Left cardiac atrium (tissue), 4 donors: ENCODE results near the gene CNTNAP5. TPM values are rescaled to one million over a fixed set of nuclear protein-coding genes. Genes with fewer than 3 reads are reported as not detected.

Source experiments
- ATAC-seq, 2 donors: fragments of 200-7000 bp; cut with Tn5 transposase; one replicate each; pipeline ENCODE4 v1.9.1; 2020; ENCODE audit warnings: mild to moderate bottlenecking in 2 of 2, moderate library complexity in 2 of 2
- DNase-seq: peaks from one replicate; pipeline ENCODE4 v3.0.0-alpha.2; 2020
- intact Hi-C, 2 donors: fragments of 100-400 bp; cut with DNase I; formaldehyde crosslinking; loops; one replicate each; pipeline versions ENCODE4 v1.14.1 to v1.15.1; 2022 to 2023
- total RNA-seq, 2 donors: library from RNA; stranded (reverse); fragmentation: NEBNext Ultra II Directional; extraction: Animal tissue kit (Norgen Biotek cat#: 25700); gene quantifications; one replicate each; pipeline ENCODE4 v1.2.1, GENCODE V29; 2021
- donor health status: DM: no; HTN: yes; CAD: no.
- donor health status: DM: no; HTN: yes; CAD: no; lungs with severe emphysema.
- donor health status: DM: yes; HTN: yes; CAD: no.
- donor health status: Dilated cardiomyopathy.

Gene CNTNAP5
- total RNA-seq, 2 donors from 2014 or later = not detected

DNA sequence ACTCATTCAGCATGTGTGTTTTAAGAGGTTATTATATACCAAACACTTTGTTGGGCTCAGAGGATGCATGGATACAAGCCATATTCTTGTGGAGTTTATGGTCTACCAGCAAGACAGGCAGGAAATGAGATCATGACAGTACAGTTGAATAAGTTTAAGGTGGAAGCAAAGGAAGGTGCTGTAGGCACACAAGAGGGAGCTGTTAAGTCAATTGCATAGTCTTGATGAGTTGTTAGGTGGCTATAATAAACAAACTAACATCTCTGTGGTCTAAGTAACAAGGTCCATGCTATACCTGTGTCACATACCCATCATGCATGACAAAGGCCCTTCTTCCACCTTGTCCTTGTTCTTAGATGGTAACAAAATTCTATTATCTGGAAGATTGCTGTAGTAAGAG is 538.3 kb downstream of the CNTNAP5 start:
- no peak for DNase-seq
- ATAC-seq = no peak
- intact Hi-C loops = no loop called here

DNA sequence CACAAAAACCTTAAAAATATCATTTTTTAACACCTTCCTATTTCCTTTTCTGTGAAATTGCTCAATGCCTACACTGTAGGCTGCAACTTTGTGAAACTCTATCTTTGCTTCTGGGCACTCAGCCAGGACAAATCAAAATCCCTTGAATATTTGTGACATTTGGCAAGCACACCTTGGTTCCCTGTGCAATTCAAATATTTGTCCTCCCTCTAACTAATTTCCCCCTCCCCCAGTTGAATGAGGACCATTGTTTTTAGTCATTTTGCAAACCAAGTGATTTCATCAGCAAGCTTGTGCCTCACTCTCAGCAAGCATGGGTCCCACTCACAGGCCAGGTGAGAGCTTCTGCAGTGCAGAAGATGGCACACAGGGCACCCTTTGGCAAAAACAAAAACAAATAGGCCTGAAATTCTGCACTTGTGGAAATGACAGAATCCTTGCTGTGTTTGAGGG is 541.5 kb downstream of the CNTNAP5 start:
- DNase-seq (no peak), ATAC-seq (no peak)
- intact Hi-C loops = no loop called here

DNA sequence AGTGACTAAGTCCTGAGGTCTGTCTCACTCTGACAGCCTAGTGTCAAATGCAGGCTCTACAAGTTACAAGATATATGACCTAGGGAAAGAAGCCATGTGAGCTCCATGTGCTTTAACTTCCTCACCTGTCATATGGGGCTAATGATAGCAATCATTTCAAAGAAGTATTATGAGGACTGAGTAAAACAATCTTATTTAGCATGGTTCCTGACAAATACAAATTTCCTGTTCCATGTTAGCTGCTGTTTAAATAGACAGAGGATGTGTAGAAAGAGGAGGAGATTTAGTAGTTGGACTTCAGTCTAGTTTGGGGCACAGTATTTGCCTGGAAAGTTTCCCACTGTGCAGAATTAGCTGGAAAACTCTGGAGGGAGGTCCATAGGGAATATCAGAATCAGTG is 545.8 kb downstream of the CNTNAP5 start:
- DNase-seq (no peak), ATAC-seq (no peak)
- intact Hi-C loops = no loop called here

DNA sequence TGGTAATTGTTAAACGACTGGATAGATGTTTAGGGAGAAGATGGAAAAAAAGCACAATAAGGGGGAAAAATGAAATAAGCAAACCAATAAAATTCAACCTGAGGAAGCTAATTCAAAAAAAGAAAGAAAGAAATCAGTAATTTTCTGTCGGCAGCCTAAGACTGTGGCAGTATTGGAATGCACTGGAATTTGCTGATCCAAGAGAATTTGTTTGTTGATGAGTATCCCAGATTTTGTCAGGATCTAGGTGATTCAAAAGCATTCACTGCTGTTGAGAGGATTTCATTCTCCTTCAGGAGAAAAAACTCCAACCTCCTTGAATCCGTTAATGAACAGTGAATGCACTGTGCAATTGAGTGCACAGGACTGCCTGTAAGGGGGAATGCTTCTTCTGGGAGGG is 546.7 kb downstream of the CNTNAP5 start:
- ATAC-seq (no peak), DNase-seq (no peak)
- intact Hi-C loops = no loop called here

DNA sequence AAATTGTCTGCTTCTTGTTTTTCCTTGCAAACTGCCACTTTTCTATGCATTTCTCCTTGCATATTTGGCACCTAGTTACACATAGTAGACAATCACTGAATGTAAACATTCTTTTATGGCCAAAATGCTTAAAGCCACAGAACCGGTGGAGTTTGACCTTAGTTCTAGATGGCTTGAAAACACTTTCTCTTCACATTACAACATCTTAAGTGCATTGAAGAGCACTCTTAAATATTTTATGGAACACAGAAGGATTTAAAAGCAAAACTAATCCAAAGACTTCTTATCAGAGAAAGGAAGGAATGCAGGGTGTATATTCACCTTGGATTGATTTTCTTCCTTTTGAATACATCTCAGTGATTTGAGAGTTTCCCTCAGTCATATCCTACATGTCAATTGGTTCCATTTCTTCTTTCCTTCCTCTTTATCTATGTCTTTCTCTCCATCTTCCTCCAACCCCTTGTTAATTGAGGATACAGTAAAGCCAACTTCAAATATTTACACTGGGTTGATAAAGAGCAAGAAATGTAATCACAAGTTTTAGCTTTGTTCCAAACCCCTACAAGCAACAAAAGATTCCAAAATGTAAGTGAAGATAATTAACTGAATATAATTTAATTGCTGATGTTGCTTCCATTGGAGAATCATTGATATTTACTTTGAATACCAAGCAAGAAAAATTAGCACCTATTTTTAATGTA is 548.0 kb downstream of the CNTNAP5 start:
- ATAC-seq = no peak
- DNase-seq = no peak
- intact Hi-C loops = no loop called here

DNA sequence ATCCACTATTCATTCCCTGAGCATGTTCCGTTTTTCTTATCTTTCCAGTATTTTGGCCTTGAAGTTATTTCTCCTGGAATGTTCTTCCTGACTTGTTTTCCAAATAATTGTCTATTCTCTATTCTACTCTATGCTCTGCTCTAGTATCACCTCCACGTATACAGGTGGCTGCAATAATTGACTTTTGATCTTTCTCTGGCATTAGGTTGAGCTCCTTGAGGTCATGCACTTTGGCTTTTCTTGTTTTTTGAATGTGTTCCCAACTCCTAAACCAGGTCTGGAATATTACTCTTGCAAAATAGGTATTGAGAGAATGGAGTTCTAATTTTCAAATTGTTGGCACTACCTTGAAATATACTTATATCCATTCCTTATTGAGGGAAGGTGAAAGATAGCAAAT is 550.4 kb downstream of the CNTNAP5 start:
- intact Hi-C loops = no loop called here
- DNase-seq = no peak
- ATAC-seq = no peak

DNA sequence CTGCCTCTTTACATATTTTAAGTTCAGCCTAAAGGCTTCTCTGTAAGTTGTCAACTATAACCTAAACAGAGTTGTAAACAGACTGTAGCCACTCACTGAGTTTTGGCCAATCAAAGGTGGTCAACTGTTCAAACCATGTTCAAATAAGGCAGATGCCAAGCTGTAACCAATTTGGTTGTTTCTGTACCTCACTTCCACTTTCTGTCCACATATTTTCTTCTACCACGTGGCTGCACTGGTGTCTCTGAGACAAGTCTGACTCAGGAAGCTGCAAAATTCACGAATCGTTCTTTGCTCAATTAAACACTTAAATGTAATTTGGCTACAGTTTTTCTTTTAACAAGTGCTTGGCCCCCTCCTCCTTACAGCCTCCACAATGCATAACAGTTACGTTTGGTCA is 555.2 kb downstream of the CNTNAP5 start:
- ATAC-seq (no peak), DNase-seq (no peak)
- intact Hi-C loops = no loop called here

DNA sequence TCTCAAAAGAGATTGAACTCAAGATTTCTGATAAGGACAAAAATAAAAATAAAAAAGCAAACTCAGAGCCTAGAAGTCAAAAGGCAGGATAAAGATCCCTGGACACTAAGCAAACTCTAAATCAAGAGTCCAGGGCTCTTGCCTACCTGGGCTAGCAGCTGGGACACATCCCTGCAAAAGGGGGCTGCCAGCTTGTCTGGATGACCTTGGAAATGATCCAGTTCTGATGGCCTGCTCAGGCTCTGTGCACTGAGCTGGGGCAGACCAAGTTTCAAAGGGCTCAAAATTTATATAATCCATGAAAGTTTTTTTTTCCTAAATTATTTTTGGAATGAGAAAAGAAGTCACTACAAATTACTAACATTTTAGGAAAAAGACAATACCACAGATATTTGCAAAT is 557.3 kb downstream of the CNTNAP5 start:
- intact Hi-C loops = no loop called here
- no peak for DNase-seq
- ATAC-seq = no peak

DNA sequence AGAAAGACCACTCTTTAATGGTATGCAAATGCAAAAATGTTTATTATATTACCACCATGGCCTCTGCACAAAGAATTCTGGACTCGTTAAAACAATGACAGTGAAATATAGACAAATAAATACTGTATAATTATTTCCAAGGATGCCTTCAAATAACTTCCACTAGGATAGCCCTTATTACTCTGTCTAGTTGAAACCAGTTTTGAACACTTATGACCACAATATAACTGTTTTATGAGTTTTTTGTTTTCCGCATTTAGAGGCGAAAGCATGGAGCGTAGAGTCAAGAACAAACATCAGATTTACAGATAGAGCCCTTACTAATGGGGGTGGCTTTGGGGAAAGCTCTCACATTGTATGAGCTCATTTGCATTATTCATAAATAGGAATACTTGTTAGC is 559.5 kb downstream of the CNTNAP5 start:
- intact Hi-C loops = no loop called here
- DNase-seq (no peak), ATAC-seq (no peak)

DNA sequence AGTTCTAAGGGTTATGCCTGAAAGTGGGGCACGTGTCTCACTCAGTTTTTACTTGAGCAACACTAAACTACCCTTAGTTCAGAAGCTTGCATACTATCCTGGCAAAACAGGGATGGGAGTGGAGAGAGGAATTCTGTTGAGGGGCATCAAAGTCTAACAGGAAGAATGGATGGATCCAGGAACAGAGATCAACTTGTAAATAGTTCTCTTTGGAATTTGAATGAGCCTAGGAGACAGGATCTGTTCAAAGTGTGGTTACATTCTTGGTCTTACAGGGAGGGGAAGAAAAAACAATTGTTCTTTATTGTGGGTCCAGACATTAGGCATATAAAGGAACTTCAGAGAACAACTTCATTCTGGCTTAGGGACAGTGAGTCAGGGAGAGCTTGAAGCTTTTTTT is 560.2 kb downstream of the CNTNAP5 start:
- DNase-seq = no peak
- ATAC-seq = no peak
- intact Hi-C loops = no loop called here

DNA sequence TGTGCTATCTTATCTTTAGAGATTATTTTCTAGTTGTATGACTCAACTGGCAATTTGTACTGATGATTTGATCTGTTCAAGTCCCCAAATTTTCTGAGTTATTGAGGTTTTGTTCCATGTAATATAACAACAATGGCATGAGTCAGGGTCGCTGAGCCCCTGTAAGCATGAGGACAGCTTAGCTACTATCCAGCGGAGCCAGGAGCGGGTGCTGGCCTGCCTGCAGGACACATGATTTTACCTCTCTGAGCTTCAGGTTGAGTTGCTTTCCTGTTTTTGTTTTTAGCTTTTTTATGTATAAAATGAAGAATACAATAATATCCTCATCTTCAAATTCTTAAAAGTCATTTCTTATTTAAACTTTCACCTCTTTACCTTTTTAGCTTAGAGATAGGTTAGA is 561.1 kb downstream of the CNTNAP5 start:
- intact Hi-C loops = no loop called here
- no peak for ATAC-seq

DNA sequence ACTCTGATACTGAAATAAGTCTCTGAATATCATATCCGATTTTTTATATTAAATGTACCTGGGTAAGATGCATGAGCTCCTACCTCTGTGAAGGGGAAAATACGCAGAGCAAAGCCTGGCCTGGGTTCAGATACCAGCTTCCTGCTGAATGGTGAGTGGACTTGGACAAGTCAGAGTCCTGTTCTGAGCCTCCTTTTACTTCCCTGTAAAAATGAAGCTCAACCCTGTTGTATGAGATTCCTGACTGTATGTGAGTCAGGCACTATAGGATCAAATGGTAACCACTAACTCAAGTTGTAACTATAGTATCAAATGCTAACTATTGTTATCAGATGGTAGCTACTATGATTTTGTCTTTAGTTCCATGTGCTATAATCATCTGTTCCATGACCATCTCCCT is 561.7 kb downstream of the CNTNAP5 start:
- DNase-seq = no peak
- ATAC-seq = no peak
- intact Hi-C loops = no loop called here

More for the DNA sequence above, 561.1 kb downstream of the CNTNAP5 start:
- DNase-seq = no peak

DNA sequence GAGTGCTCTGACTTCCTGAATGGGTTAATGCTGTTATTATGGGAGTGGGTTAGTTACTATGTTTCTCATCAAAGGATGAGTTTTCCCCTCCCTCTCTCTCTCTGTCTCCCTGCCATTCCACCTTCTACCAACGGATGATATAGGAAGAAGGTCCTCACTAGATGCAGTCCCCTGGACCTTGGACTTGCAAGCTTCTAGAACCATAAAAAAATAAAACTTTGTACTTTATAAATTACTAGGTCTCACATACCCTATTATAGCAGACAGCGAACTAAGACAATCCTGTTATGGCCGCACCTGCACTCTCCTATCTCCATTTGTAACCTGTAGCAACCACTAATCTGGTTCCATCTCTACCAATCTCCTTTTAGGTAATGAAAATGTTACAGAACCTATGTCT is 564.9 kb downstream of the CNTNAP5 start:
- no peak for ATAC-seq

DNA sequence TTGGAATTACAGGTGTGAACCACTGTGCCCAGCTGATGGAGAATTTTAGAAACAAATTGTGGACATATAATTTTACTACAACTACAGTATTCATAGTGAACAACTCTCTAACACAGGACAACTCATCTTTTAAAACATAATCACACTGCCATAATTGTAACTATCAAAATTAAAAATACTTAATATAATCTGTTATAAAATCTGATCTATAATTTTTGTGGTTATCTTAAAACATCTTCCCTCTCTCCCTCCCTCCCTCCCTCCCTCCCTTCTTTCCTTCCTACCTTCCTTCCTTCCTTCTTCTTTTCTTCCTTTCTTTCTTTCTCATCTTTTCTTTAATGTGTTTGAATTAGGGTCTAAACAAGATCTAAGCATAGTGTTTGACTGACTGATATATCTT is 577.7 kb downstream of the CNTNAP5 start:
- DNase-seq (no peak), ATAC-seq (no peak)
- intact Hi-C loops = no loop called here

More for the DNA sequence above, 564.9 kb downstream of the CNTNAP5 start:
- no peak for DNase-seq
- intact Hi-C loops = no loop called here

DNA sequence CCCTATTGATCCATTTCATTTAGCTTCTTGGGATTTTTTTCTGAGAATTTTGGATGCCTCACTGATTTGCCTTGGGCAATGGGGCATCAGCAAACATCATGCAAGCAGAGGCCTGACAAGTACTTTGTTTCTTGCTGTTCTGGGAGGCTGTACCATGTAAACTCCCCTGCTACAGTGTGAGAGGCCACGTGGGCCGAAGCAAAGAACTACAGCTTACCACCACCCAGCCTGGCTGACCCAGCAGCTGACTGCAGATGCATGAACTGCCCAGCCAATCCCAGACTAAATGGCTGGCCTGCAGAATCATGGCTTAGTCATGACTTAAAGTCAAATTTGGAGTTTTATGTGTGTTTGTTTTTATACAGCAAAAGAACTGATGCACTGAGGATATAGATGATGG is 579.9 kb downstream of the CNTNAP5 start:
- DNase-seq = no peak
- ATAC-seq = no peak
- intact Hi-C loops = no loop called here

DNA sequence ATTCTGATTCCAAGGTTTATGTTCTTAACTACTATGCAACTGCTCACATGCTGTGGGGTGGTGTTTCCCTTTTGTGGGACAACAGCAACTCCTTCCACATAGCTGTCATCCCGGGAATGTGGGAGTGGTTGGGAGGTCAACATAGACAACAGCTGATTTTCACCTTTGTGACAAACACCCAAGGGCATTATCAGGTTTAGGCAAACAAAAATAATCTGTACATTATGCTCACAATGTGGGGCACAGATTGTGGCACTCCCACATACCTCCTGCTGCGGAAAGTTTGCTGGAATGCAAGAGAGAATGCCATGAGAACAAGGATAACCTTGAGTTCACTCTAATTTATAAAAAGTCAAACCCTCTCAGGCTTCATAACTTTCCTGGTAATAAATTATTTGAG is 582.6 kb downstream of the CNTNAP5 start:
- intact Hi-C loops = no loop called here
- no peak for ATAC-seq
- no peak for DNase-seq

DNA sequence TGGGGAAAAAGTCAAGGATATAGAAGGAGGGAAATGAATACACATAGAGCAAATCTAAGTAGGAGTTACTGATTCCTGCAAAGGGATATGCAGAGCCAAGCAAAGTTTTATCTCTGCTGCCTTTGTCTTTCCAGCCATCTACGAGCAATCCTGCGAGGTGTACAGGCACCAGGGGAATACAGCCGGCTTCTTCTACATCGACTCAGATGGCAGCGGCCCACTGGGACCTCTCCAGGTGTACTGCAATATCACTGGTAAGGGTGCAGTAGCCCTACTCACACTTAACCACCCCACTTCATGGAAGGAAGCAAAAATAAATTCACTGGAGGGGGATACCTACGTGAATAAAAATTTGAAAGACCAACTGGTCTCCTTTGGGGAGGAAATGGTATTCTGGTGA is 584.6 kb downstream of the CNTNAP5 start:
- ATAC-seq (no peak), DNase-seq (no peak)
- intact Hi-C loops = no loop called here

DNA sequence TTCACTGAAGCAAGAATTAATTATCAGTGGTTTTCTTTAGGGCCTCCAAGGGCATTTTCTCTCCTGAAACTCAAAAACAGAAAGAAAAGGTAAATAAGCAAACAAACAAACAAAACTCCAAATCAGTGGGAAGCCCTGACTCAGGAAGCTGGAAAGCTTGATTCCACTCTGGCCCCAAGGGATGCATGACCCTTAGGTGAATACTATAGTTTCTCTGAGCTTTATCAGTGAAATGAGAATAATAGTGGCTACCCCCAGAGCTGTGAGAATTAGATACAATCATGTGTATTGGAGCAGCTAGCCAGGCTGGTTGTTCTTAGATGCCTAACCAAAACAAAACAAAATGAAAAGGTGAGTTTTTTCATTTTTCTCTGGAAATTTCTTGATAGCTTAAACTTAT is 585.1 kb downstream of the CNTNAP5 start:
- intact Hi-C loops = no loop called here
- DNase-seq = no peak
- no peak for ATAC-seq

DNA sequence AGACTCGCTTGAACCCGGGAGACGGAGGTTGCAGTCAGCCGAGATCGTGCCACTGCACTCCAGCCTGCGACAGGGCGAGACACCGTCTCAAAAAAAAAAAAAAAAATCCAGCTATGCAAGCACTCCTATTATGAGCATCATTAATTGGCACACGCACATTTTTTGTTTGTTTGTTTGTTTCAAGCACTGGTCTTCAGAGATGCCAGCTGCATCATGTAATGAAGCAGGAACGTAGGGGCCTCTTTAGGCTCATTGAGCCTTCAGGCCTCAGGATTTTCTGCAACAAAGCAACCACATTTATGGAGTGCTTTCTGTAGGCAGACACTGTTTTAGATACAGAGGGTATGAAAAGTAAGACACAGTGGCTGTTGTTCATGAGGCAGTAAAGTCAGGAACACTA is 585.8 kb downstream of the CNTNAP5 start:
- intact Hi-C loops = no loop called here
- DNase-seq = no peak
- no peak for ATAC-seq

DNA sequence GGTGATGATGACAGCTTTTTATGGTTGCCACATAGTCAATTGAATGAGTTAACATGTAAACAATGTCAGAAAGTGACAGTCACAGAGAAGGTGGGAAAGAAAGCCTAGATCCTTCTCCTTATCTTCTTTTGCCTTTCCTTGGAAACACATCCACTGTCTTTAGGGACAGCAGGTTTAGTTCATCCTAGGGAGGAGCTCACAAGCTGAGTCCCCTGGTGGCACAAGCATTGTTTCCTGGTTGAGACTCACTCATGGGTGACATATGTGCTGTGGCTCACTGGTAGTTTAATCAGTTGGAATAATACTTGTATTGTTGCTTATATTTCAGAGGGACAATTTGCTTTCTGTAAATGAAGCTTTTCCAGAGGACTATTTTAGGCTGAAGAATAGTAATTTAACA is 598.5 kb downstream of the CNTNAP5 start:
- no peak for ATAC-seq
- intact Hi-C loops = no loop called here
- DNase-seq = no peak

DNA sequence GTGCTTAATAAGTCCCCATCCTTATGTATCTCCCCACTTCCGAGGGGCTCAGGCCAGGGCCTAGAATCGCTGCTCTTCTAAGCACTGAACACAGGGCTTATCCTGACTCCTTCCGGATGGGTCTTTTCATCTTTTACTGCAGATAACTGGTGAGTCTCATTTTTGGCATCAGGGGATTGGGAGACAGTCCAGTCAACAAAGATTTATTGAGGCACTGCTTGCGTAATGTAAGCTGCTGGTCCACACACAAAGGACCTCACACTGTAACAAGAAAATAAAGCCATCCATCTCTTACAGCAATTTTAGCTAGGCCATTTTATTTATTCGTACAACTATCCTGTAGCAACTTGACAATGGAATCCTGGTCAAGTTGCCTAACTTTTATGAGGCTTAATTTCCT is 600.5 kb downstream of the CNTNAP5 start:
- no peak for DNase-seq
- intact Hi-C loops = no loop called here
- no peak for ATAC-seq

DNA sequence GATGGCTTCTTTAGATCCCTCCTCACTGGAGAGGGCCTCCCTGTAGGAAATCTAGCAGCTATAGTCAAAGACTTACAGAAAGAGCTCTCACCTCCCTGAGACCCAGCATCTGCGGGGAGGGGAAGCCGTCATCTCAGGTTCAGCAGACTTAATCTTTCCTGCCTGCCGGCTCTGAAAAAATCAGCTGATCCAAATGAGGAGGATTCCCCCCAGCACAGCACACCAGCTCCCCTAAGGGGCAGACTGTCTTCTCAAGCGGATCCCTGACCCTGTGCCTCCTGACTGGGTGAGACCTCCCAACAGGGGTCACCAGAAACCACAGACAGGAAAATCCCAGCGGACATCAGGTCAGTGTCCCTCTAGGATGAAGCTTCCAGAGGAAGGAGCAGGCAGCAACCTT is 601.9 kb downstream of the CNTNAP5 start:
- ATAC-seq (no peak), DNase-seq (no peak)
- intact Hi-C loops = no loop called here
